Activated naive CD8-positive, alpha-beta T cell (primary cell): ENCODE data around the gene GFRA1.

Source experiments
- H3K27ac Mint-ChIP-seq: one replicate; pipeline ENCODE4 v1.8.0; 2021; ENCODE audit warnings: mixed read lengths
- H3K27me3 Mint-ChIP-seq: one replicate; pipeline ENCODE4 v1.8.0; 2021; ENCODE audit warnings: mixed read lengths
- H3K36me3 Mint-ChIP-seq: one replicate; pipeline ENCODE4 v1.8.0; 2021; ENCODE audit warnings: mixed read lengths
- H3K4me1 Mint-ChIP-seq: one replicate; pipeline ENCODE4 v1.8.0; 2021; ENCODE audit warnings: low read depth, mixed read lengths
- H3K4me3 Mint-ChIP-seq: one replicate; pipeline ENCODE4 v1.8.0; 2021; ENCODE audit warnings: mild to moderate bottlenecking, mixed read lengths
- H3K9me3 Mint-ChIP-seq: one replicate; pipeline ENCODE4 v1.8.0; 2021; ENCODE audit warnings: low read depth, mixed read lengths

Gene GFRA1

DNA sequence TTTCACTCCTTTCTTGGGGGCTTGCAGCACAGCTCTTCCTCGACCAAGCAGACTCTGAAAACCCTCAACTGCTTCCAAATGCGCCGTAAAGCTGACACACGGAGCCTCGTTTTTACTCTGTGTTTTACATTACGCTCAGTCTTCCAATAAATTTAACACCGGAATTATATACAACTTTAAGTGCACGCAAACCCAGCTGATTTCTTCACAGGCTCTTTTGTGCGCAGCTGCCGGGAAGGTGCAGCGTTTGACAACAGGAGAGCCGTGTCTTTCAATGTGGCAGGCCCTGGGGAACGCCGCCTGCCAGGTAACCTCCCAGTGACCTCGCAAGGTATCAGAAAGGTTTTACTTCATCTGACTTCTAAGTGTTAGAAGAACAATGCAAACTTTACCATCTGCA lies 35.0 kb downstream of the GFRA1 start:
- no peak overlapping the region for H3K27ac Mint-ChIP-seq
- H3K36me3 Mint-ChIP-seq: no peaks in the 10 kb centered on the region
- H3K27me3 Mint-ChIP-seq: no peaks in the 10 kb centered on the region
- H3K4me3 Mint-ChIP-seq: no peak overlapping the region
- no peaks in the 10 kb centered on the region for H3K4me1 Mint-ChIP-seq
- H3K9me3 Mint-ChIP-seq: peaks cover 3% of the 10 kb centered on the region

GRCh38 chr10:116237260-116237659 lies 35.7 kb downstream of the GFRA1 start:
- Mint-ChIP-seq H3K36me3 (no peaks in the 10 kb centered on the region), H3K27ac (no peak overlapping the region), H3K4me3 (no peak overlapping the region), H3K4me1 (no peaks in the 10 kb centered on the region), H3K9me3 (peaks cover 3% of the 10 kb centered on the region), H3K27me3 (no peaks in the 10 kb centered on the region)

- H3K4me1 Mint-ChIP-seq: no peaks in the 10 kb centered on the region
- no peak overlapping the region for H3K27ac Mint-ChIP-seq
- no peak overlapping the region for H3K4me3 Mint-ChIP-seq
- H3K27me3 Mint-ChIP-seq: no peaks in the 10 kb centered on the region
- peaks cover 3% of the 10 kb centered on the region for H3K9me3 Mint-ChIP-seq
- no peaks in the 10 kb centered on the region for H3K36me3 Mint-ChIP-seq
Measured at GRCh38 chr10:116233230-116233629, 39.8 kb downstream of the GFRA1 start.

GRCh38 chr10:116232613-116233012 lies 40.4 kb downstream of the GFRA1 start:
- Mint-ChIP-seq H3K27me3 (no peaks in the 10 kb centered on the region), H3K9me3 (peaks cover 3% of the 10 kb centered on the region), H3K4me1 (no peaks in the 10 kb centered on the region), H3K36me3 (no peaks in the 10 kb centered on the region), H3K27ac (no peak overlapping the region), H3K4me3 (no peak overlapping the region)

DNA sequence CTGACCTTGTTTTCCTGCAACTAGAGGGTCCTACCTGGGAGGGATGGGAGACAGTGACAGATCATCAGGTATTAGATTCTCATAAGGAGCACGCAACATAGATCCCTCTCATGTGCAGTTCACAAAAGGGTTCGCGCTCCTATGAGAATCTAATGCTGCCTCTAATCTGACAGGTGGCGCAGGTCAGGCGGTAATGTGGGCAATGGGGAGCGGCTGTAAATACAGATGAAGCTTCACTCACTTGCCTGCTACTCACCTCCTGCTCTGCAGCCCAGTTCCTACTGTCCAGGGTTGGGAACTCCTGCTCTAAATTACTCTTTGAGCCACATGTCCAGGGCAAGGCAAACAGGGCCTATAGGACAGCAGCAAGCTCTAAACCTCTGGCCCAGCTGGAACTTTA lies 46.2 kb downstream of the GFRA1 start:
- Mint-ChIP-seq H3K27ac (no peak overlapping the region), H3K4me3 (no peak overlapping the region), H3K36me3 (no peaks in the 10 kb centered on the region), H3K9me3 (no peaks in the 10 kb centered on the region), H3K27me3 (no peaks in the 10 kb centered on the region), H3K4me1 (no peaks in the 10 kb centered on the region)

DNA sequence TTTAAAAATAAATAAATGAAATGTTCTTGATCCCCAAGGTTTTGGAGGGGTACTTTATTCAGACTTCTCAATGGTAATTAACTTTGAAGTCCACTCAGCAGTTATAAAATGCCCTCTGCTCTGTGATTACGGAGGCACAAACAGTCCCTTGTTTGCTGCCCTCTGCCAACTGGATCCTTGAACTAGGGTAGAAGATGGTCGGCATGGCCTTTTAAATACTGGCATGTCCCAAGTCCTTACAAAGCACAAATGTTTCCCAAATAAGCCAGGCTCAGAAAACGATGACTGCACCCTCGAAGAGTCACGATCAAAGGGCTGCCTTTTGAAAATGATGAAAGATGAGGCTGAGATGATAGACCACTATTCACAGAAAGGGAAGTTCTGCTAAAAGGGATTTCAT lies 47.0 kb downstream of the GFRA1 start:
- Mint-ChIP-seq H3K27ac (no peak overlapping the region), H3K4me3 (no peak overlapping the region), H3K36me3 (no peaks in the 10 kb centered on the region), H3K27me3 (no peaks in the 10 kb centered on the region), H3K9me3 (no peaks in the 10 kb centered on the region), H3K4me1 (no peaks in the 10 kb centered on the region)

- no peak overlapping the region for H3K4me3 Mint-ChIP-seq
- no peaks in the 10 kb centered on the region for H3K4me1 Mint-ChIP-seq
- no peak overlapping the region for H3K27ac Mint-ChIP-seq
- no peaks in the 10 kb centered on the region for H3K9me3 Mint-ChIP-seq
- no peaks in the 10 kb centered on the region for H3K27me3 Mint-ChIP-seq
- H3K36me3 Mint-ChIP-seq: no peaks in the 10 kb centered on the region
Measured at GRCh38 chr10:116223289-116223688, 49.7 kb downstream of the GFRA1 start.

- Mint-ChIP-seq H3K4me1 (no peaks in the 10 kb centered on the region), H3K9me3 (no peaks in the 10 kb centered on the region), H3K27ac (no peak overlapping the region), H3K4me3 (no peak overlapping the region), H3K27me3 (no peaks in the 10 kb centered on the region), H3K36me3 (no peaks in the 10 kb centered on the region)
Measured at GRCh38 chr10:116221053-116221452, 52.0 kb downstream of the GFRA1 start.

- no peaks in the 10 kb centered on the region for H3K9me3 Mint-ChIP-seq
Measured at GRCh38 chr10:116216676-116217075, 56.3 kb downstream of the GFRA1 start.

DNA sequence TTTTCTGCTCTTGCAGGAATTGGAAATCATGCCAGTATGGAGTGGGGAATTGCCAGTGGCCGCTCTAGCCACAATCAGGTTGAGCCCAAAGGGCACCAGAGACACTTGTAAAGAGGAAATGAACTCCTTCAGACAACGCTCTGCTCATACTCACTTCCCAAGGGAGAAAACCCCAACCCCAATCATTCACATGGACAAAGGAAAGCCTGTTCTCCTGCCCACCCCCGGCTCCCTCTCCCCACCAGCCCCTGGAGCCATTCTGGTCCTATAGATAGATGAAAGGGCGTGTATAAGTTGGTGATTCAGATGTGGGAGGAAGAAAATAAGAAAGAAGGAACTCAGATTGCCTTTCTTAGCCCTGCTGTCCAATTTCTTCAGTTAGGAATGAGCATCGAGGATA lies 57.4 kb downstream of the GFRA1 start:
- Mint-ChIP-seq H3K9me3 (no peaks in the 10 kb centered on the region), H3K4me1 (no peaks in the 10 kb centered on the region)

More at GRCh38 chr10:116216676-116217075, 56.3 kb downstream of the GFRA1 start:
- H3K4me1 Mint-ChIP-seq: no peaks in the 10 kb centered on the region
- H3K4me3 Mint-ChIP-seq: no peak overlapping the region
- no peaks in the 10 kb centered on the region for H3K36me3 Mint-ChIP-seq
- H3K27ac Mint-ChIP-seq: no peak overlapping the region
- H3K27me3 Mint-ChIP-seq: no peaks in the 10 kb centered on the region

DNA sequence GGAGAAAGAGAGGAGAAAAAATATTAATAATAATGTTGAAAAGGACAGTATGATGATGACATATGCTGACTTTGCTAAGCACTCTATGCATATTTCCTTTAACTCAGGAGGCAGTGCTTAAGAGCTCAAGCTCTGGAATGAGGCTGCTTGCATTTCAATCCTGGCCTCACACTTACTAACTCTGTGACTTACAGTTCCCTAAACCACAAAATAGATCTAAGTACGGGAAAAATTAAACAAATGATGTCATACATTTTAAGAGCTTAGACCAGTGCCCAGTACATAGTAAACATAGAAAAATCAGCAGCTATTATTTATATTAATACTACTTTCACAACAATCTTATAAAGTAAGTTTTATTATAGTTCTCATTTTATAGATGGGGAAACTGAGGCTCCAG lies 61.3 kb downstream of the GFRA1 start:
- H3K9me3 Mint-ChIP-seq: no peaks in the 10 kb centered on the region
- H3K27me3 Mint-ChIP-seq: no peaks in the 10 kb centered on the region
- no peaks in the 10 kb centered on the region for H3K4me1 Mint-ChIP-seq
- no peak overlapping the region for H3K27ac Mint-ChIP-seq
- no peaks in the 10 kb centered on the region for H3K36me3 Mint-ChIP-seq
- no peak overlapping the region for H3K4me3 Mint-ChIP-seq

More for the DNA sequence above, 57.4 kb downstream of the GFRA1 start:
- Mint-ChIP-seq H3K36me3 (no peaks in the 10 kb centered on the region), H3K27me3 (no peaks in the 10 kb centered on the region), H3K4me3 (no peak overlapping the region), H3K27ac (no peak overlapping the region)

GRCh38 chr10:116210588-116211346 lies 62.2 kb downstream of the GFRA1 start:
- no peaks in the 10 kb centered on the region for H3K36me3 Mint-ChIP-seq
- no peaks in the 10 kb centered on the region for H3K9me3 Mint-ChIP-seq
- no peak overlapping the region for H3K4me3 Mint-ChIP-seq
- H3K4me1 Mint-ChIP-seq: no peaks in the 10 kb centered on the region
- H3K27me3 Mint-ChIP-seq: no peaks in the 10 kb centered on the region
- H3K27ac Mint-ChIP-seq: no peak overlapping the region

GRCh38 chr10:116209781-116210180 lies 63.2 kb downstream of the GFRA1 start:
- H3K9me3 Mint-ChIP-seq: no peaks in the 10 kb centered on the region
- H3K27me3 Mint-ChIP-seq: no peaks in the 10 kb centered on the region
- H3K4me3 Mint-ChIP-seq: no peak overlapping the region
- no peak overlapping the region for H3K27ac Mint-ChIP-seq
- no peaks in the 10 kb centered on the region for H3K36me3 Mint-ChIP-seq
- no peaks in the 10 kb centered on the region for H3K4me1 Mint-ChIP-seq

DNA sequence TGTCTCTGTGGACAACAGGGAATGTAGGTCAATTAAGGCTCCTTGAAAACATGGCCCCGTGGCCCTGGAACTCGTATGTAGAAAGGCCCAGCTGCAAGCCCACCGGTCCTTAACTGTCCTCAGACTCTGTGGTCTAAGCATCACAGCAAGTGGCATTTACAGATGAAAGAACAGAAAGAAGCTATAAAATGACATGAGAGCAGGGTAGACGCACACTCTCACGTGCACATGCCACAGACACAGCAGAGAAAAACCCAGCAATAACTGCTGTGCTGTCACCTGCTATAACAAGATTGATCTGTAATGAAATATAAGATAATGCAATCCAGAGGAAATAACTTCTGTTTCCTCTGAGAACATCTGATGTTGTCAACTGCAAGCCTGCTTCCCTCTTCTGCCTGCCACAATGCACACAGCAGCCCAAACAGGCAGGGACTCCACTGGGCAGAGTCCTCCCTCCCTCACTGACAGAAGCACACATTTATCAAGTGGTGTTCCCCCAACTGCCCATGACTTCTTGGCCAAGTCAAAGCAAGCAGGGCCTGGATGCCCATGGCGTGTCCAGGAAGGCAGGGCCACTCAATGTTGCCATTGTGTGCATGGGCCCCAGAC lies 63.9 kb downstream of the GFRA1 start:
- Mint-ChIP-seq H3K36me3 (no peaks in the 10 kb centered on the region), H3K27me3 (no peaks in the 10 kb centered on the region), H3K9me3 (no peaks in the 10 kb centered on the region), H3K4me1 (no peaks in the 10 kb centered on the region), H3K4me3 (no peak overlapping the region), H3K27ac (no peak overlapping the region)

DNA sequence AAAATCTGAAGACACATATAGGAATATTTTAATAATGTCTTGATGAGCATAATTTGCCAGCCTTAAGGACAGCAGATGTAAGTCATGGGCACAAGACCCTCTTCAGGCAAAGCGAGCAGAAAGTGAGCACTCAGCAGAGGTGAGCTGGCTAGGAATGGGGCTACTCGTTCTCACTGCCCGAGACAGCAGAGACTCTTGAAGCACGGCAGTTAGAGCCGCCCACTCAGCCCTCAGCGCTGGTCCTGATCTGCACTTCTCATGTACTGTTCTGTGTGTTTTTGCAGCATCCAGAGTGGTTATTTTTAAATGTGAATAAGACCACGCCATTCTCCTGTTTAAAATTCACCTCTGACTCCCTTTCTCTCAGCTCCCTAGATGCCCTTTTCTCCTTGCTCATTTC lies 65.3 kb downstream of the GFRA1 start:
- Mint-ChIP-seq H3K4me3 (no peak overlapping the region), H3K36me3 (no peaks in the 10 kb centered on the region), H3K4me1 (no peaks in the 10 kb centered on the region), H3K9me3 (no peaks in the 10 kb centered on the region), H3K27me3 (no peaks in the 10 kb centered on the region), H3K27ac (no peak overlapping the region)

DNA sequence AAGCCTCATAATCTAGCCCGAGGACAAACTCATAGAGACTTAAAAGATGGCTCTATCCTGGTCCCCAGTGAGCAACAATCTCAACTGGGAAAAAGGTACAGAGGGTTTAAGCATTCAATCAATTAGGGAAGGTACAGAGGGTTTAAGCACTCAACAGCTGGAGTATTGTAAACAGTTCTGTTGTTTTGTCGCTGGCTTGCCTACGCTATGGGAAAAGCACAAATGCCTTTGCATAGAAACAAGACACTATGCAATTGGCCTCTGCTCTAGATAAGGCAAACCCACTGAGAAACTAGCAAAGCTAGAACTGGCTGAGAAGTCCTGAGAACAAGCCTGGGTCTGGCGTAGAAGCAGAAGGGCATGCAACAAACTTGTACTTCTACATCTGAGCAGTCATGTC lies 69.3 kb downstream of the GFRA1 start:
- Mint-ChIP-seq H3K27me3 (peaks cover 4% of the 10 kb centered on the region), H3K4me1 (no peaks in the 10 kb centered on the region), H3K27ac (no peak overlapping the region), H3K4me3 (no peak overlapping the region), H3K9me3 (no peaks in the 10 kb centered on the region), H3K36me3 (no peaks in the 10 kb centered on the region)
